Measurements from ENCODE around the gene FAM228B.
A peak's percentile ranks its signal among the peaks of the same experiment; 100 is the strongest.
"Not testable (repeated sequence)": the region's sequence is repeated elsewhere in the genome, so short reads cannot be mapped to it uniquely, and the experiment has no call there.

Gene FAM228B

DNA sequence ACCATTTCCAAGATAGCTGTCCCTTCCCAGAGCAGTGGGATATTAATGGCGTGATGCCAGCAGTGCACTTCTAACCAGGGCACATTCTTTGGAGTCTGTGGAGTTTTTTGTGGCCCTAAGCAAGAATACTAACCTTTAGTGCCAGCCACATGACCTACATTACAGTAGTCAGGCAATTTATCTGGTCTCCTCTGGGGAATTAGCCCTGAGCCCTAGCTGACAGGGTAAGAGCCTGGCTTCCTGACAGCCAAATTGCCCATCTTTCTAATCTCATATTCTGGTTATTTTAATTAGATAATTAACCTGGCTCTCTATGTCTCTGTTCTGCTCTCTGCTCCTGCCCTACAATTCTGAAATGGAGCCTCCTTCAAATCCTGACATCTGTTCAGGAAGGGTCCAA lies 5.4 kb upstream of the FAM228B start:
- TF ChIP-seq, protein P1, sequence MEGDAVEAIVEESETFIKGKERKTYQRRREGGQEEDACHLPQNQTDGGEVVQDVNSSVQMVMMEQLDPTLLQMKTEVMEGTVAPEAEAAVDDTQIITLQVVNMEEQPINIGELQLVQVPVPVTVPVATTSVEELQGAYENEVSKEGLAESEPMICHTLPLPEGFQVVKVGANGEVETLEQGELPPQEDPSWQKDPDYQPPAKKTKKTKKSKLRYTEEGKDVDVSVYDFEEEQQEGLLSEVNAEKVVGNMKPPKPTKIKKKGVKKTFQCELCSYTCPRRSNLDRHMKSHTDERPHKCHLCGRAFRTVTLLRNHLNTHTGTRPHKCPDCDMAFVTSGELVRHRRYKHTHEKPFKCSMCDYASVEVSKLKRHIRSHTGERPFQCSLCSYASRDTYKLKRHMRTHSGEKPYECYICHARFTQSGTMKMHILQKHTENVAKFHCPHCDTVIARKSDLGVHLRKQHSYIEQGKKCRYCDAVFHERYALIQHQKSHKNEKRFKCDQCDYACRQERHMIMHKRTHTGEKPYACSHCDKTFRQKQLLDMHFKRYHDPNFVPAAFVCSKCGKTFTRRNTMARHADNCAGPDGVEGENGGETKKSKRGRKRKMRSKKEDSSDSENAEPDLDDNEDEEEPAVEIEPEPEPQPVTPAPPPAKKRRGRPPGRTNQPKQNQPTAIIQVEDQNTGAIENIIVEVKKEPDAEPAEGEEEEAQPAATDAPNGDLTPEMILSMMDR (conservative IDR thresholded peaks at IDR 0.05) = no peak
- H3K27ac ChIP-seq = no peak overlapping the region

DNA sequence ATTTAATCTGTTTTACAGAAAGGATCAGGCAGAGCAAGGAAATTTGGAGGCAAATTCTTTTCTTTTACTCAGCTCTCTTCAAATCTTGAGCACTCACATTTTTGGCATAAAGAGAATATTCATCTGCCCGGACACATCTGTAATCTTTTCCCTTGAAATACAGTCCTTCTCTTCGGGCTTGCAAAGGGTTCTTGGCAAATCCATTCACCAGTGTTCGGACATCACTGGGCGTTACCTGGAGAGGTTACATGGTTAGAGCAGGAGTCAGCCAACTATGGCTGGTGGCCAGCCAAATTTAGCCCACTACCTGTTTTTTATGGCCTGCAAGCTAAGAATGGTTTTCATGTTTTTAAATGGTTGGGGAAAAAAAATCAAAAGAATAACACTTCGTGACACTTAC lies 2.2 kb upstream of the FAM228B start:
- TF ChIP-seq, protein P1 (conservative IDR thresholded peaks at IDR 0.05) = no peak
- no peak overlapping the region for H3K27ac ChIP-seq

DNA sequence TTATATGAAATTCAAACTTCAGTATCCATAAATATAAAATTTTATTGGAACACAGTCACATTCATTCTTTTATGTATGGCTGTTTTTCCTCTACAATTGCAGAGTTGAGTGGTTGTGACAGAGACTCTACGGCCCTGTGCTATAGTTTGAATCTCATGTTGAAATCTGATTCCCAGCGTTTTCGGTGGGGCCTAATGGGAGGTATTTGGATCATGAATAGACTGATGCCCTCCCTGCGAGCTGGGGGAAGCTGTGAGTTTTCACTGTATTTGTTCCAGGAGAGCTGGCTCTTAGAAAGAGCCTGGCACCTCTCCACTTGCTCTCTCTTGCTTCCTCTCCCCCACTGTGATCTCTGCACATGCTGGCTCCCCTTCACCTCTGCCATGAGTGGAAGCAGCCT lies 1.8 kb upstream of the FAM228B start:
- no peak overlapping the region for H3K27ac ChIP-seq
- TF ChIP-seq, protein P1 (conservative IDR thresholded peaks at IDR 0.05) = no peak

DNA sequence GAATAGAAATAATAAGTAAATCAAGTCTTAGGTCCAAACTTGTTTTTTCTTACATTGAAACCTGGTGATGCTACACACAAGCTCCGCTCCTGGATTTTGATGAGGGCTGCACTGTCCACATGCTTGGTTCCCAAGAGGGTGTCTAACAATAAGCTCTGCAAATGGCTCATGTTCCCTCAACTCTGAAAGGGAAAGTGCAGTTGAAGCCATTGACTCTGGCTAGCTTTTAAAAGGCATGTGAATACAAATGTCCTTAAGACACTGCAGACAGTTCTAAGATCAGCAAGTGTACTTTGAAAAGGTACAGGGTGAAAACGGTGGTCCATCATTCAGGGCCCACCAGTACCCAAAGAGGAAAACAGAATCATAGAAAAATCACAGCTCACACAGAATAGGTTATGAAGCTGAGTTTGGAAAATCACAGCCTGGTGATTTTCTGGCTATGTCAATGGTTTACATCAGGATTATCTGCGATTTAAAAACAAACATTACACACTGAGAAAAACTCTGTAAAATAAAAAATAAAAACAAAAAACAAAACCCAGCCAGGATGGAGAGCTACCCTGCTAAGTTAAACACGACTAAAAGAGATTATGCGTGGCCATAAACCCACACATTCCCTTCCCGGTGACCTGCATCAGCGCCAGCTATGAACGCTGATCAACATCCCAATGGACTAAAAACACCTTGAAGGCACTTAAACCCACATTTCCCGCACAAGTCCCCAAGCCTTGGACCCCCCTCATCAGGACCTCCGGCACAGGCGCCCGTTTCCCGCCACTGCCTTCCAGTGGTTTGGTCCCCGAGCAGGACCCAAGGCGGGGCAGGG lies 689 bp upstream of the FAM228B start:
- TF ChIP-seq, protein P1 (conservative IDR thresholded peaks at IDR 0.05) = no peak
- H3K27ac ChIP-seq = peak overlapping the region; percentile 92

DNA sequence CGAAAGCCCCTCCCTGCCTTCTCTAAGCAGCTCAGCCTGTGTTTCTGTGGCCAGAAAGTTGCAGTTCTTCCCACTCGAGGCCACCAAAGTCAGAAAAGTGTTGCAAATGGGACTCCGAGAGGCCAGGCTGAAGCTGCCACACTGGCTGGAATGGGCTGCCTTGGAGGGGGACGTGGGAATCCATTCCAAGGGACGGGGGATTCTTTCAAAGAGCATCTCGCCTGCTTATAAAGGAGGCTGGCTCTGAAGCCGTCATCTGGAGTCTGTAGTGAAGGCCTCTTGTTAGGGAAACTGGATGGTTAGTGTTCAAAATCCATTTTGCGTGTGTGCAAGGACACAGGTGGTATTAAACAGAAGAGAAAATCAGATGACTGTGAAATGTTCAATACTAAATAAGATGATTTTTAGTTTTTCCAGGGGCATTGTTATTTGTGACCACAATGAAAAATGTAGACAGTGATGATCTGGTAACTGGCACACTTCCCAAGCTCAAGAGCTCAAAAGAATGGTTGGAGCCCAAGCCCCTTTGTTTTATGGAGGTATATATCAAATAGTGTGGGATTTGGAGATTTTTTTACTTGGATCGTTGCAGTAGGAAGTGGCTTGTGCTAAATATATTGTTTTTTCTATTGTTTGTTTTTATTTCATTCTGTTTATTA lies 782 bp downstream of the FAM228B start:
- TF ChIP-seq, protein P1 (conservative IDR thresholded peaks at IDR 0.05) = no peak
- H3K27ac ChIP-seq = peak overlapping the region; percentile 92

DNA sequence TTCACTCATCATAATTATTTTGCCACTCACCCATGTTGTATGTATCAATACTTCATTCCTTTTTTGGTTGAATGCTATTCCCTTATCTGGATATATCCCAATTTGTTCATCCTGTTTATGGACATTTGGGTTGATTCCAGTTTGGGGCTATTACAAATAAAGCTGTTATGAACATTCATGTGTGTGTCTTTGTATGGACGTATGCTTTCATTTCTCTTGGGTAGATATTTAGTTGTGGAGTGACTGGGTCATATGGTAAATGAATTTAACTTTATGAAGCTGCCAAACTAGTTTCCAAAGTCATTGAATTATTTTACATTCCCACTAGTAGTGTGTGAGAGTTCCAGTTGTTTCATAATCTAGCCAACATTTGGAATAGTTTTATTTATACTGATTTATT lies 2.7 kb downstream of the FAM228B start:
- TF ChIP-seq, protein P1 (conservative IDR thresholded peaks at IDR 0.05) = no peak
- H3K27ac ChIP-seq = no peak overlapping the region

DNA sequence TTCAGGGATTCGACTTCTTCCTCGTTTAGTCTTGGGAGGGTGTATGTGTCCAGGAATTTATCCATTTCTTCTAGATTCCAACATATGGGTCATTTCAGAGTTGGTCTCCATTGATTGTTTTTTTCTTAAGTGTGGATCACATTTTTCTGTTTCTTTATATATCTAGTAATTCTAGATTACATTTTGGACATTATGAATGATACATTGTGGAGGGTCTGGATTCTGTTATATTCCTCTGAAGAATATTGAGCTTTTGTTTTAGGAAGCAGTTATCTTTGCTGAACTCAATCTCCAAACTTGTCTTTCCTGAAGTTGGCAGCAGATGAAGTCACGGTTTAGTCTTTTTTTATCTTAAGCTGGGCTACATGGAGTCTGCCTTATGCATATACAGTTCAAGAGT lies 9.3 kb downstream of the FAM228B start:
- TF ChIP-seq, protein P1 (conservative IDR thresholded peaks at IDR 0.05) = no peak
- H3K27ac ChIP-seq = no peak overlapping the region

DNA sequence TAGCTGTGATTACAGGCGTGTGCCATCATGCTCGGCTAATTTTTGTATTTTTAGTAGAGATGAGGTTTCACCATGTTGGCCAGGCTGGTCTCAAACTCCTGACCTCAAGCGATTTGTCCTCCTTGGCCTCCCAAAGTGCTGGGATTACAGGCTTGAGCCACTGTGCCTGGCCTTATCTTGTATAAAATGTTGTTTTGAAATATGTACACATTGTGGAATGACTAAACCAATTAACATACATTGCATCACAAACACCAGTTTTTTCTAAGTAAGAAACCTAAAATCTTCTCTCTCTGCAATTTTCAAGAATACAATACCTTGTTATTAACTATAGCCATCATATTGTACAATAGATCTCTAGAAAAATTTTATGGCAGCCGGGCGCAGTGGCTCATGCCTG lies 17.0 kb downstream of the FAM228B start:
- not testable (repeated sequence) for H3K27ac ChIP-seq

Data from VCaP (cell line).